ENCODE results near the gene MED7.
A peak's percentile ranks its signal among the peaks of the same experiment; 100 is the strongest.

The MED7 gene

DNA sequence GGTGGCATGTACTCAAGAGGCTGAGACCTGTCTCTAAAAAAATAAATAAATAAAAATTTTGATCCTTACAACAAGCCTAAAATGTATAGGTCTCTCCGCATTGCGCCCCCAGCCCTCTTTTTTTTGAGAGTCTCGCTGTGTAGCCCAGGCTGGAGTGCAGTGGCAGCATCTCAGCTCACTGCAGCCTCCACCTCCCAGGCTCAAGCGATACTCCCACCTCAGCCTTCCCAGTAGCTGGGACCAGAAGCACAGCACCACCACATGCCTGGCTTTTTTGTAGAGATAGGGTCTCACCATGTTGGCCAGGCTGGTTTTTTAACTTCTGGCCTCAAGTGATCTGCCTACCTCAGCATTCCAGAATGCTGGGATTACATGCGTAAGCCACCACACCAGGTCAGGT, 25.6 kb upstream of the MED7 start:
- no peaks in the 10 kb centered on the region for H4K20me1 ChIP-seq (ENCODE audit: insufficient read depth, low read length)
- H3K4me2 ChIP-seq (ENCODE audit: insufficient read depth, low read length) = no peak overlapping the region
- H3K27me3 ChIP-seq (ENCODE audit: insufficient read depth, low read length, poor library complexity) = no peaks in the 10 kb centered on the region
- DNase-seq = no peak
- H3K4me1 ChIP-seq (ENCODE audit: insufficient read depth, low read length) = peaks cover 18% of the 10 kb centered on the region
- H3K79me2 ChIP-seq (ENCODE audit: insufficient read depth, low read length) = no peaks in the 10 kb centered on the region
- TF ChIP-seq, protein P1, sequence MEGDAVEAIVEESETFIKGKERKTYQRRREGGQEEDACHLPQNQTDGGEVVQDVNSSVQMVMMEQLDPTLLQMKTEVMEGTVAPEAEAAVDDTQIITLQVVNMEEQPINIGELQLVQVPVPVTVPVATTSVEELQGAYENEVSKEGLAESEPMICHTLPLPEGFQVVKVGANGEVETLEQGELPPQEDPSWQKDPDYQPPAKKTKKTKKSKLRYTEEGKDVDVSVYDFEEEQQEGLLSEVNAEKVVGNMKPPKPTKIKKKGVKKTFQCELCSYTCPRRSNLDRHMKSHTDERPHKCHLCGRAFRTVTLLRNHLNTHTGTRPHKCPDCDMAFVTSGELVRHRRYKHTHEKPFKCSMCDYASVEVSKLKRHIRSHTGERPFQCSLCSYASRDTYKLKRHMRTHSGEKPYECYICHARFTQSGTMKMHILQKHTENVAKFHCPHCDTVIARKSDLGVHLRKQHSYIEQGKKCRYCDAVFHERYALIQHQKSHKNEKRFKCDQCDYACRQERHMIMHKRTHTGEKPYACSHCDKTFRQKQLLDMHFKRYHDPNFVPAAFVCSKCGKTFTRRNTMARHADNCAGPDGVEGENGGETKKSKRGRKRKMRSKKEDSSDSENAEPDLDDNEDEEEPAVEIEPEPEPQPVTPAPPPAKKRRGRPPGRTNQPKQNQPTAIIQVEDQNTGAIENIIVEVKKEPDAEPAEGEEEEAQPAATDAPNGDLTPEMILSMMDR (IDR thresholded peaks at IDR 0.05; ENCODE audit: borderline replicate concordance, extremely low read depth, low read length, poor library complexity, severe bottlenecking) = no peak
- no peak for TF ChIP-seq EZH2 (IDR thresholded peaks at IDR 0.05; ENCODE audit: borderline replicate concordance, low read depth, low read length, severe bottlenecking)
- no peak overlapping the region for H2AFZ ChIP-seq (ENCODE audit: low read depth, low read length)
- no peaks in the 10 kb centered on the region for H3K36me3 ChIP-seq (ENCODE audit: insufficient read depth, low read length)
- no peak overlapping the region for H3K4me3 ChIP-seq (ENCODE audit: low read depth in 1 of 2, low read length in 2 of 2)
- no peak overlapping the region for H3K27ac ChIP-seq (ENCODE audit: low read length)
- no peak overlapping the region for H3K9ac ChIP-seq (ENCODE audit: low read depth, low read length)
- ATAC-seq (ENCODE audit: insufficient read depth, low read depth) = no peak
- H3K9me3 ChIP-seq (ENCODE audit: insufficient read depth, low read length, severe bottlenecking) = no peaks in the 10 kb centered on the region

DNA sequence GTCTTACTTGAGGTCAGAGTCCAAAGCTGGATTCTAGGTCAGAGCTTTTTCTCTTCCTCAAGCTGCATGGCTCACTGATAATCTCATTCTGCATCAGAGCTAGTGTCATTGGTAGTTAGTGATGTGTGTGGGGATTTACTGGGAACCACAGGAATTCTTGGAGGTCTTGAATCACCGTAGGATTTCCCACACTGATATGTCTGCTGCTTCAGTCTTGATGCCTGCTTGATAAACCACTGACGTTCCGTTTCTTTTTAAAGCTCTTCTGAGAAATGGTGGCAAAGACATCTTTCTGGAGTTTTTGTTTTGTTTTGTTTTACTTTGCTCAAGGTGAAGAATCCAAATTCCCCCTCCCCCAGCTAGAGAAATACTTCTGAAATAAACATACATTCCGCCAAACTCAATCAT, 24.6 kb upstream of the MED7 start:
- H3K4me3 ChIP-seq (ENCODE audit: low read depth in 1 of 2, low read length in 2 of 2) = no peak overlapping the region
- no peak overlapping the region for H3K9ac ChIP-seq (ENCODE audit: low read depth, low read length)
- ATAC-seq (ENCODE audit: insufficient read depth, low read depth) = peak; percentile 49
- no peak overlapping the region for H3K27ac ChIP-seq (ENCODE audit: low read length)
- H3K27me3 ChIP-seq (ENCODE audit: insufficient read depth, low read length, poor library complexity) = no peaks in the 10 kb centered on the region
- H3K4me1 ChIP-seq (ENCODE audit: insufficient read depth, low read length) = peaks cover 7% of the 10 kb centered on the region
- H3K36me3 ChIP-seq (ENCODE audit: insufficient read depth, low read length) = no peaks in the 10 kb centered on the region
- no peak overlapping the region for H2AFZ ChIP-seq (ENCODE audit: low read depth, low read length)
- TF ChIP-seq, protein P1 (IDR thresholded peaks at IDR 0.05; ENCODE audit: borderline replicate concordance, extremely low read depth, low read length, poor library complexity, severe bottlenecking) = no peak
- no peak for TF ChIP-seq EZH2 (IDR thresholded peaks at IDR 0.05; ENCODE audit: borderline replicate concordance, low read depth, low read length, severe bottlenecking)
- H3K9me3 ChIP-seq (ENCODE audit: insufficient read depth, low read length, severe bottlenecking) = no peaks in the 10 kb centered on the region
- H3K79me2 ChIP-seq (ENCODE audit: insufficient read depth, low read length) = no peaks in the 10 kb centered on the region
- no peaks in the 10 kb centered on the region for H4K20me1 ChIP-seq (ENCODE audit: insufficient read depth, low read length)
- no peak overlapping the region for H3K4me2 ChIP-seq (ENCODE audit: insufficient read depth, low read length)
- no peak for DNase-seq

DNA sequence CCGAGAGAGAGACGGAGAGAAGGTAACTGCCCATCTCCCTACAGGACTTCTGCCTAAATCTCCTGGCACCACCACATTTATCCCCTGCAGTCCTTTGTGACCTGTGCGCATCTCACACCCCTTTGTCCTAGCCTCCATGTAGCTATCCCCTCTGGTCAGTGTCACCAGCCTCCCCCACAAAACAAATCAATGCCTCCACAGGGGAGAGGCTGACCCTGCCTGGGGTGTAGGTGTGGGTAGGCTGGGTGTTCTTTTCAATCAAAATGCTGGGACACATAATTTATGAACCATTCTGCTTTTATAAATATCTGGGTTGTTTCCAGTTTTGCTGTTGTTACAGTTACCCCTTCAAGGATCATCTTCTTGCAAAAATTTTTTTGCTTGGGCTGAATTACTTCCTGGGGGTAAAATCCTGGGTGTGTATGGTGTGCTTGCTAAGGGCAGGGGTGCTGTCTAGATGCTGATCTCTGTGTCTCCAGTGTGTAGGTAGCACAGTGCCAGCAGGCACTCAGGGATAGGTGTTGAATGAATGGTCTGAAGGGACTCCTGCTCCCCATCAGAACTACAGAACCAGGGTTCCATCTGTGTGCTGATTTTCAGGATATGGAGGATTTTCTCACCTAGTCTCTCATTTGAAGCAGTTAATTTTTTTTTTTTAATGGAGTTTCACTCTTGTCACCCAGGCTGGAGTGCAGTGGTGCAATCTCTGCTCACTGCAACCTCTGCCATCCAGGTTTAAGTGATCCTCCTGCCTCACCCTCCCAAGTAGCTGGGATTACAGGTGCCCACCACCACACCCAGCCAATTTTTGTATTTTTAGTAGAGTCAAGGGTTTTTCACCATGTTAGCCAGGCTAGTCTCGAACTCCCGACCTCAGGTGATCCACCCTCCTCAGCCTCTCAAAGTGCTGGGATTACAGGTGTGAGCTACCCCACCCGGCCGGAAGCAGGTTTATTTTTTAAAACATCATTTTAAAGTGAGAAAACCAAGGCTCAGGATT, 23.8 kb upstream of the MED7 start, which contains the start of gene GARIN3:
Gene GARIN3 (minus strand): TSS at position 51 of the 1,000 bp plus-strand sequence. CDS start 96 bp downstream, outside the sequence.
- H2AFZ ChIP-seq (ENCODE audit: low read depth, low read length) = no peak within 1 kb of the TSS
- TF ChIP-seq, protein P1 (IDR thresholded peaks at IDR 0.05; ENCODE audit: borderline replicate concordance, extremely low read depth, low read length, poor library complexity, severe bottlenecking) = no peak
- no peak for TF ChIP-seq EZH2 (IDR thresholded peaks at IDR 0.05; ENCODE audit: borderline replicate concordance, low read depth, low read length, severe bottlenecking)
- no peaks in the 10 kb centered on the region for H3K9me3 ChIP-seq (ENCODE audit: insufficient read depth, low read length, severe bottlenecking)
- H3K36me3 ChIP-seq (ENCODE audit: insufficient read depth, low read length) = no peaks in the 10 kb centered on the region
- H3K79me2 ChIP-seq (ENCODE audit: insufficient read depth, low read length) = no peaks in the 10 kb centered on the region
- H3K9ac ChIP-seq (ENCODE audit: low read depth, low read length) = no peak within 1 kb of the TSS
- H3K4me2 ChIP-seq (ENCODE audit: insufficient read depth, low read length) = no peak within 1 kb of the TSS
- H3K27ac ChIP-seq (ENCODE audit: low read length) = no peak within 1 kb of the TSS
- H3K4me3 ChIP-seq (ENCODE audit: low read depth in 1 of 2, low read length in 2 of 2) = no peak within 1 kb of the TSS
- no peaks in the 10 kb centered on the region for H3K27me3 ChIP-seq (ENCODE audit: insufficient read depth, low read length, poor library complexity)
- ATAC-seq (ENCODE audit: insufficient read depth, low read depth) = peak; percentile 41; the same call in 1 of the 3 replicates
- no peak for DNase-seq
- no peaks in the 10 kb centered on the region for H4K20me1 ChIP-seq (ENCODE audit: insufficient read depth, low read length)
- 0 out of 2 replicates have a peak, but pooled peaks cover under 1% of the 10 kb centered on the region for H3K4me1 ChIP-seq (ENCODE audit: insufficient read depth, low read length)
